K562 (cell line): ENCODE results near the gene WFIKKN2. TPM values are rescaled to one million over a fixed set of nuclear protein-coding genes. Genes with fewer than 3 reads are reported as not detected.
A peak's percentile ranks its signal among the peaks of the same experiment; 100 is the strongest.

ENCODE experiments used
- ATAC-seq: fragments of 200-7000 bp; cut with Tn5 transposase; 3 replicates; pipeline ENCODE4 v1.9.1; 2020; ENCODE audit warnings: moderate library complexity
- BruUV-seq: library from RNA; stranded (reverse); fragments of 400-500 nt; replicated peaks from 2 replicates; lab custom pipeline; 2021; lab: Mats Ljungman, UMichigan
- CTCF ChIA-PET: fragments of 300-600 bp; formaldehyde crosslinking; extraction: SDS; loops from one replicate; lab custom pipeline; 2021; ENCODE audit warnings: low intra/inter-chr PET ratio; lab: Yijun Ruan, JAX
- POLR2A ChIA-PET: fragments of 300-600, 350-650 bp; sonication (Branson Sonifier 250); formaldehyde crosslinking; extraction: SDS; loops from one replicate; lab custom pipeline; 2021; ENCODE audit warnings: antibody characterized with exemption, inconsistent platforms; lab: Yijun Ruan, JAX
- DNase-seq, 4 experiments: peaks; one replicate each; pipeline versions ENCODE4 v3.0.0 to v3.0.0-alpha.2; 2011 to 2018; ENCODE audit warnings: low spot score in 3 of 4, mixed read lengths in 3 of 4; ENCODE audit errors: extremely low read depth in 1 of 4
- FAIRE-seq: peaks from 2 replicates; lab custom pipeline; 2011; peaks lifted over from hg19 to GRCh38; lab: Jason Lieb, UNC
- H2AFZ ChIP-seq: 2 replicates; pipeline ENCODE4 v1.6.0; 2011; ENCODE audit warnings: low read depth, low read length, control low read depth, inconsistent platforms
- H3K27ac ChIP-seq: fragments of 200-600 bp; 3 replicates; pipeline ENCODE4 v1.8.0; 2011; ENCODE audit warnings: low read depth, mild to moderate bottlenecking, control low read depth, inconsistent platforms, low read length, moderate library complexity, mixed read lengths; ENCODE audit errors: extremely low read depth
- H3K27me3 ChIP-seq, 2 experiments: fragments of 300-600 bp in 1 of 2; 2 replicates in 1 of 2; 3 replicates in 1 of 2; pipeline versions ENCODE4 v1.6.0 to v1.8.0; 2011; ENCODE audit warnings: inconsistent platforms in 2 of 2, low read length in 2 of 2, mild to moderate bottlenecking in 1 of 2, mixed read lengths in 1 of 2, moderate library complexity in 1 of 2; ENCODE audit not compliant: control insufficient read depth in 2 of 2, insufficient read depth in 2 of 2
- H3K36me3 ChIP-seq: fragments of 300-600 bp; 3 replicates; pipeline ENCODE4 v1.8.0; 2011; ENCODE audit warnings: mild to moderate bottlenecking, low read length, inconsistent platforms; ENCODE audit not compliant: control insufficient read depth, insufficient read depth
- H3K4me1 ChIP-seq, 2 experiments: fragments of 200-600 bp in 1 of 2; replicated peaks in 1 of 2; 2 replicates in 1 of 2; 3 replicates in 1 of 2; pipeline versions ENCODE4 v1.5.1 to v1.8.0; 2011; ENCODE audit warnings: inconsistent platforms in 2 of 2, low read length in 2 of 2, mild to moderate bottlenecking in 1 of 2, mixed read lengths in 1 of 2, moderate library complexity in 1 of 2; ENCODE audit not compliant: control insufficient read depth in 2 of 2, insufficient read depth in 2 of 2
- H3K4me2 ChIP-seq: 2 replicates; pipeline ENCODE4 v1.6.1; 2011; ENCODE audit warnings: low read length, control low read depth, inconsistent platforms, mixed read lengths; ENCODE audit not compliant: insufficient read depth
- H3K4me3 ChIP-seq: fragments of 200-600 bp; sonication (generic), shearing (Covaris generic); 2 replicates; pipeline ENCODE4 v1.5.1; 2016; ENCODE audit warnings: control low read depth, inconsistent platforms
- H3K79me2 ChIP-seq: fragments of 200-600 bp; 3 replicates; pipeline ENCODE4 v1.8.0; 2011; ENCODE audit warnings: low read length, inconsistent platforms; ENCODE audit not compliant: control insufficient read depth, insufficient read depth
- H3K9ac ChIP-seq, 2 experiments: 2 replicates each; pipeline versions ENCODE4 v1.6.0 to v1.6.1; 2011; ENCODE audit warnings: low read depth in 2 of 2, low read length in 2 of 2, control low read depth in 1 of 2, inconsistent platforms in 1 of 2, mild to moderate bottlenecking in 1 of 2, mixed read lengths in 1 of 2; ENCODE audit not compliant: insufficient read depth in 1 of 2
- H3K9me1 ChIP-seq: one replicate; pipeline ENCODE4 v1.6.0; 2011; ENCODE audit warnings: inconsistent platforms, mild to moderate bottlenecking, low read length, moderate library complexity; ENCODE audit not compliant: control insufficient read depth, insufficient read depth
- H3K9me3 ChIP-seq: replicated peaks from 2 replicates; pipeline ENCODE4 v1.5.1; 2011; ENCODE audit warnings: low read depth, low read length, inconsistent platforms; ENCODE audit not compliant: control insufficient read depth, insufficient read depth
- H4K20me1 ChIP-seq: replicated peaks from 2 replicates; pipeline ENCODE4 v1.6.1; 2011; ENCODE audit warnings: low read length, inconsistent platforms, mixed read lengths; ENCODE audit not compliant: control insufficient read depth, insufficient read depth
- DDX20 ChIP-seq: fragments of 450-650 bp; IDR thresholded peaks from 2 replicates; pipeline ENCODE4 v1.6.1; 2016; ENCODE audit warnings: missing genetic modification characterization, low read depth, mild to moderate bottlenecking, missing compliant biosample characterization, moderate library complexity
- NFE2 ChIP-seq: IDR thresholded peaks from 2 replicates; pipeline ENCODE4 v1.6.1; 2014; ENCODE audit warnings: antibody characterized with exemption, low read depth
- WGBS: fragments of 100-300 bp; shearing (Covaris generic); methylation state at CpG from one replicate; pipeline ENCODE4 v1.1.6; 2016; ENCODE audit warnings: low coverage, mixed read lengths; ENCODE audit not compliant: insufficient coverage; ENCODE audit errors: missing lambda C conversion rate; 5-methylcytosine and 5-hydroxymethylcytosine counted together
- in situ Hi-C: fragments of 300-500 bp; cut with MboI; formaldehyde crosslinking; loops from 4 replicates; pipeline ENCODE4 v1.15.0; 2018; ENCODE audit warnings: inconsistent platforms, mixed read lengths
- intact Hi-C: fragments of 100-400 bp; cut with micrococcal nuclease; formaldehyde crosslinking; loops from 2 replicates; pipeline ENCODE4 v1.14.2; 2022
- polyA plus RNA-seq, 8 experiments: library from polyadenylated mRNA; depleted of rRNA in 4 of 8; stranded (reverse) in 5 of 8; unstranded in 3 of 8; fragments of >200 nt; fragmentation: Nextera tagmentation in 2 of 8; fragmentation: Illumina TruSeq in 1 of 8; extraction: Ambion mirVana in 2 of 8; extraction: Trizol in 1 of 8; gene quantifications; 2 replicates each; pipeline versions ENCODE4 v1.2.1 to v1.2.3, GENCODE V29; 2011 to 2014; ENCODE audit warnings: inconsistent platforms in 1 of 8, missing spikeins in 1 of 8
- total RNA-seq, 7 experiments: library from RNA; depleted of rRNA in 6 of 7; stranded (reverse); fragments of >200 nt in 6 of 7; fragmentation: Illumina TruSeq in 2 of 7; extraction: Trizol in 2 of 7; gene quantifications; 2 replicates each; pipeline versions ENCODE4 v1.2.1 to v1.2.3, GENCODE V29; 2011 to 2021; ENCODE audit warnings: low replicate concordance in 1 of 7
- TF ChIP-seq, protein P1 (sequence below), 2 experiments: fragments of 450-650 bp; IDR thresholded peaks; 2 replicates each; pipeline ENCODE4 v1.6.1; 2018; ENCODE audit warnings: mild to moderate bottlenecking in 2 of 2, low read depth in 1 of 2; ENCODE audit not compliant: partially characterized antibody in 2 of 2
- TF ChIP-seq, protein P2 (sequence below): sonication (generic); formaldehyde crosslinking; IDR thresholded peaks from 2 replicates; pipeline ENCODE4 v1.8.0; 2023; ENCODE audit warnings: missing genetic modification reagents, mild to moderate bottlenecking, borderline replicate concordance

WFIKKN2 gene
- total and polyA plus RNA-seq, 9 of the 15 experiments (the other 6 are each of a cell fraction or from before 2014, with no cell fraction given), result 0.07 TPM; not detected in 8

DNA sequence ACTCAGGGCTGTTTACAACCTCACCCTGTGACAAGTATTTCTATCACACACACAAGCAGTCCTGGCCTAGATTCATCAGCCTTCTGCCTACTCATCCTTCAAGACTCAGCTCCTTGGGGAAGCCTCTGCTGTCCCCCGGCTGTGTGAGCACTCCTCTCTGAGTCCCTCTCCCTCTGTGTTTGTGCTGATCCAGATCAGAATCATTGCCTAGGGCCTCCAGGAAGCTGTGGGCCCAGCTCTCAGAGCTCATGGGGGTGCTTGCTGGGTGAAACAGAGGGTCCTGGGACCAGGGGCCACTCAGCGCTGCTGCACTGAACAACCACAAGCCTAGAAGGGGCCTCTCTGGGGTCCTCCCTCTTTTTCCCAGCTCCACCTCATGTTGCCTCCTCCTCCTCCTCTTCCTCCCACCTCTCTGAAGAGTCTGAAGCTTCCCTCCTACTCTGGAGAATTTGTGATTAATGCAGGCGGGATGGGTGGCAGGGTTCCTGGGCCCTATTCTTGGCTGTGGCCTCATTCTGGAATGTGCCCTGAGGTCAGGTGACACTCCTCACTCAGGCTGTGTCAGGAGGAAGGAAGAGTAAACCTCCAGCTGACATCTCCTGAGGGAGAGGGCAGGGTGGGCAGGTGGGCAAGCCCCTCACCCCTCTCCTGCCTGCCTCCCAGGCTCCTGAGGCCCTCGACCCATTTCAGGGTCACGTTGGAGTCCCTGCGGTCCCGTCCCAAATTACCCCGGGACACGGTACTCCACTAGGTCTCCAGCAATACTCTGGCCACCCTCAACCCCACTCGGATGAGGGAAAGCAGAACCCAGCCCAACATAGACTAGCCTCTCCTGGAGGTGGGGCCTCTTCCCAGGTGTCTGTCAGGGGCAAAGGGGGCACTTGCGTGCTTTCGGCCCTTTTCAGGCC, 10.1 kb downstream of the WFIKKN2 start:
- FAIRE-seq, result no peak
- TF ChIP-seq DDX20 (tag), result no peak
- TF ChIP-seq, protein P1, sequence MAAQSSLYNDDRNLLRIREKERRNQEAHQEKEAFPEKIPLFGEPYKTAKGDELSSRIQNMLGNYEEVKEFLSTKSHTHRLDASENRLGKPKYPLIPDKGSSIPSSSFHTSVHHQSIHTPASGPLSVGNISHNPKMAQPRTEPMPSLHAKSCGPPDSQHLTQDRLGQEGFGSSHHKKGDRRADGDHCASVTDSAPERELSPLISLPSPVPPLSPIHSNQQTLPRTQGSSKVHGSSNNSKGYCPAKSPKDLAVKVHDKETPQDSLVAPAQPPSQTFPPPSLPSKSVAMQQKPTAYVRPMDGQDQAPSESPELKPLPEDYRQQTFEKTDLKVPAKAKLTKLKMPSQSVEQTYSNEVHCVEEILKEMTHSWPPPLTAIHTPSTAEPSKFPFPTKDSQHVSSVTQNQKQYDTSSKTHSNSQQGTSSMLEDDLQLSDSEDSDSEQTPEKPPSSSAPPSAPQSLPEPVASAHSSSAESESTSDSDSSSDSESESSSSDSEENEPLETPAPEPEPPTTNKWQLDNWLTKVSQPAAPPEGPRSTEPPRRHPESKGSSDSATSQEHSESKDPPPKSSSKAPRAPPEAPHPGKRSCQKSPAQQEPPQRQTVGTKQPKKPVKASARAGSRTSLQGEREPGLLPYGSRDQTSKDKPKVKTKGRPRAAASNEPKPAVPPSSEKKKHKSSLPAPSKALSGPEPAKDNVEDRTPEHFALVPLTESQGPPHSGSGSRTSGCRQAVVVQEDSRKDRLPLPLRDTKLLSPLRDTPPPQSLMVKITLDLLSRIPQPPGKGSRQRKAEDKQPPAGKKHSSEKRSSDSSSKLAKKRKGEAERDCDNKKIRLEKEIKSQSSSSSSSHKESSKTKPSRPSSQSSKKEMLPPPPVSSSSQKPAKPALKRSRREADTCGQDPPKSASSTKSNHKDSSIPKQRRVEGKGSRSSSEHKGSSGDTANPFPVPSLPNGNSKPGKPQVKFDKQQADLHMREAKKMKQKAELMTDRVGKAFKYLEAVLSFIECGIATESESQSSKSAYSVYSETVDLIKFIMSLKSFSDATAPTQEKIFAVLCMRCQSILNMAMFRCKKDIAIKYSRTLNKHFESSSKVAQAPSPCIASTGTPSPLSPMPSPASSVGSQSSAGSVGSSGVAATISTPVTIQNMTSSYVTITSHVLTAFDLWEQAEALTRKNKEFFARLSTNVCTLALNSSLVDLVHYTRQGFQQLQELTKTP (IDR thresholded peaks at IDR 0.05; ENCODE audit: low read depth in 1 of 2, partially characterized antibody in 2 of 2), result no peak
- TF ChIP-seq, protein P2, sequence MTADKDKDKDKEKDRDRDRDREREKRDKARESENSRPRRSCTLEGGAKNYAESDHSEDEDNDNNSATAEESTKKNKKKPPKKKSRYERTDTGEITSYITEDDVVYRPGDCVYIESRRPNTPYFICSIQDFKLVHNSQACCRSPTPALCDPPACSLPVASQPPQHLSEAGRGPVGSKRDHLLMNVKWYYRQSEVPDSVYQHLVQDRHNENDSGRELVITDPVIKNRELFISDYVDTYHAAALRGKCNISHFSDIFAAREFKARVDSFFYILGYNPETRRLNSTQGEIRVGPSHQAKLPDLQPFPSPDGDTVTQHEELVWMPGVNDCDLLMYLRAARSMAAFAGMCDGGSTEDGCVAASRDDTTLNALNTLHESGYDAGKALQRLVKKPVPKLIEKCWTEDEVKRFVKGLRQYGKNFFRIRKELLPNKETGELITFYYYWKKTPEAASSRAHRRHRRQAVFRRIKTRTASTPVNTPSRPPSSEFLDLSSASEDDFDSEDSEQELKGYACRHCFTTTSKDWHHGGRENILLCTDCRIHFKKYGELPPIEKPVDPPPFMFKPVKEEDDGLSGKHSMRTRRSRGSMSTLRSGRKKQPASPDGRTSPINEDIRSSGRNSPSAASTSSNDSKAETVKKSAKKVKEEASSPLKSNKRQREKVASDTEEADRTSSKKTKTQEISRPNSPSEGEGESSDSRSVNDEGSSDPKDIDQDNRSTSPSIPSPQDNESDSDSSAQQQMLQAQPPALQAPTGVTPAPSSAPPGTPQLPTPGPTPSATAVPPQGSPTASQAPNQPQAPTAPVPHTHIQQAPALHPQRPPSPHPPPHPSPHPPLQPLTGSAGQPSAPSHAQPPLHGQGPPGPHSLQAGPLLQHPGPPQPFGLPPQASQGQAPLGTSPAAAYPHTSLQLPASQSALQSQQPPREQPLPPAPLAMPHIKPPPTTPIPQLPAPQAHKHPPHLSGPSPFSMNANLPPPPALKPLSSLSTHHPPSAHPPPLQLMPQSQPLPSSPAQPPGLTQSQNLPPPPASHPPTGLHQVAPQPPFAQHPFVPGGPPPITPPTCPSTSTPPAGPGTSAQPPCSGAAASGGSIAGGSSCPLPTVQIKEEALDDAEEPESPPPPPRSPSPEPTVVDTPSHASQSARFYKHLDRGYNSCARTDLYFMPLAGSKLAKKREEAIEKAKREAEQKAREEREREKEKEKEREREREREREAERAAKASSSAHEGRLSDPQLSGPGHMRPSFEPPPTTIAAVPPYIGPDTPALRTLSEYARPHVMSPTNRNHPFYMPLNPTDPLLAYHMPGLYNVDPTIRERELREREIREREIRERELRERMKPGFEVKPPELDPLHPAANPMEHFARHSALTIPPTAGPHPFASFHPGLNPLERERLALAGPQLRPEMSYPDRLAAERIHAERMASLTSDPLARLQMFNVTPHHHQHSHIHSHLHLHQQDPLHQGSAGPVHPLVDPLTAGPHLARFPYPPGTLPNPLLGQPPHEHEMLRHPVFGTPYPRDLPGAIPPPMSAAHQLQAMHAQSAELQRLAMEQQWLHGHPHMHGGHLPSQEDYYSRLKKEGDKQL, result no peak
- TF ChIP-seq NFE2, result 0 out of 2 replicates have a peak, but pooled peaks have one; percentile 7
- H3K9me3 ChIP-seq, result peaks cover 2% of the 10 kb centered on the region; the same call in 1 of the 2 replicates
- no peaks in the 10 kb centered on the region for H3K9me1 ChIP-seq
- ChIA-PET POLR2A (interaction anchor here (0.6 to 2.5 kb wide), 4 partner anchors 8 to 21 kb away, joined by 3 to 10 read pairs (median 4); partner anchors contain the start of gene TOB1), CTCF (interaction anchor here (6.1 kb wide), 1 partner anchor 63 kb away, joined by 72 read pairs; no protein-coding TSS in a partner anchor)
- H2AFZ ChIP-seq, result no peak overlapping the region
- H3K36me3 ChIP-seq, result no peaks in the 10 kb centered on the region
- H3K27ac ChIP-seq, result no peak overlapping the region
- H3K79me2 ChIP-seq, result no peaks in the 10 kb centered on the region
- no peak overlapping the region for H3K4me2 ChIP-seq
- no peak overlapping the region for H3K4me3 ChIP-seq
- WGBS, result 46% methylated on average over 12 of the region's 12 CpGs
- intact Hi-C loops (no loop called here), in situ Hi-C loops (no loop called here)
- no peaks in the 10 kb centered on the region for H3K27me3 ChIP-seq
- ATAC-seq, result no peak; the same call in 2 of the 3 replicates
- no TSS peak for BruUV-seq
- H3K4me1 ChIP-seq, result peaks cover 0 to 4% of the 10 kb centered on the region in 2 experiments; a peak in 1 of 5 replicates
- no peaks in the 10 kb centered on the region for H4K20me1 ChIP-seq
- no peak for DNase-seq
- H3K9ac ChIP-seq, result peak overlapping the region in 1 of 2 experiments; percentile 65; a peak in 2 of 4 replicates
